ENCODE data around the gene TRPM7.
A peak's percentile ranks its signal among the peaks of the same experiment; 100 is the strongest.

The TRPM7 gene

DNA sequence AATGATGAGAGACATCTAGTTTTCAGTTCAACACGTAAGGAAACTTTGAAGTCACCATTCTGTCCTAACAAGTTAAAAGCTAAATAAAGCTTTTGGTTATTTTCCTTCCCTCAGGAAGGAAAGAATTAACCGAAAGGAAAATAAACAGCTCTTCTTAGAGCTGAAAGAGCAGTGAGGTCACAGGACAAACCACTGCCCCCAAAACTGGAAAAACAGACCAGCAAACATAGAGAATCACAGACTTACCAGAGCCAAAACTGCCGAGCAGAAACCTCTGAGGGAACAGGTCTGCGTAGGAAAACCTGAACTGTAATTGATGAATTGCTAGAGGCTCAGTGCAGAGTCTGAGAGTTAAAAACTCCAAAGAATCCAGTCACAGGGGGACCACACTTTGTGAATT lies 154.8 kb downstream of the TRPM7 start:
- H3K27ac ChIP-seq, result no peak overlapping the region
- TF ChIP-seq, protein P1, sequence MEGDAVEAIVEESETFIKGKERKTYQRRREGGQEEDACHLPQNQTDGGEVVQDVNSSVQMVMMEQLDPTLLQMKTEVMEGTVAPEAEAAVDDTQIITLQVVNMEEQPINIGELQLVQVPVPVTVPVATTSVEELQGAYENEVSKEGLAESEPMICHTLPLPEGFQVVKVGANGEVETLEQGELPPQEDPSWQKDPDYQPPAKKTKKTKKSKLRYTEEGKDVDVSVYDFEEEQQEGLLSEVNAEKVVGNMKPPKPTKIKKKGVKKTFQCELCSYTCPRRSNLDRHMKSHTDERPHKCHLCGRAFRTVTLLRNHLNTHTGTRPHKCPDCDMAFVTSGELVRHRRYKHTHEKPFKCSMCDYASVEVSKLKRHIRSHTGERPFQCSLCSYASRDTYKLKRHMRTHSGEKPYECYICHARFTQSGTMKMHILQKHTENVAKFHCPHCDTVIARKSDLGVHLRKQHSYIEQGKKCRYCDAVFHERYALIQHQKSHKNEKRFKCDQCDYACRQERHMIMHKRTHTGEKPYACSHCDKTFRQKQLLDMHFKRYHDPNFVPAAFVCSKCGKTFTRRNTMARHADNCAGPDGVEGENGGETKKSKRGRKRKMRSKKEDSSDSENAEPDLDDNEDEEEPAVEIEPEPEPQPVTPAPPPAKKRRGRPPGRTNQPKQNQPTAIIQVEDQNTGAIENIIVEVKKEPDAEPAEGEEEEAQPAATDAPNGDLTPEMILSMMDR (conservative IDR thresholded peaks at IDR 0.05), result no peak

DNA sequence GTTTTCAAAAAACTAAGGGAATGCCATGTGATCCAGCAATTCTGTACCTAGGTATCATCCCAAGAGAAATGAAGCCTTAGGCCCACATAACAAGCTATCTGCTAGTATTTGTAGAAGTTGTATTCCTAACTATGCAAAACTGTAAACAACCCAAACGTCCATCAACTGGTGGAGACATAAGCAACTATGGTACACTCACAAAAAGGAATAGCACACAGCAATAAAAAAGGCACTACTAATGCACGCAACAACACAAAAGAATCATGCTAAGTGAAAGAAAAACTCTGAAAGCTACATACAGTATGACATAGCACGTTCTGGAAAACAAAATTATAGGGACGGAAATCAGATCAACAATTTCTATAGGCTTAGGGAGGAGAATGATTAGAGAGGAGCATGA lies 155.4 kb downstream of the TRPM7 start:
- H3K27ac ChIP-seq, result no peak overlapping the region
- TF ChIP-seq, protein P1 (conservative IDR thresholded peaks at IDR 0.05), result no peak

DNA sequence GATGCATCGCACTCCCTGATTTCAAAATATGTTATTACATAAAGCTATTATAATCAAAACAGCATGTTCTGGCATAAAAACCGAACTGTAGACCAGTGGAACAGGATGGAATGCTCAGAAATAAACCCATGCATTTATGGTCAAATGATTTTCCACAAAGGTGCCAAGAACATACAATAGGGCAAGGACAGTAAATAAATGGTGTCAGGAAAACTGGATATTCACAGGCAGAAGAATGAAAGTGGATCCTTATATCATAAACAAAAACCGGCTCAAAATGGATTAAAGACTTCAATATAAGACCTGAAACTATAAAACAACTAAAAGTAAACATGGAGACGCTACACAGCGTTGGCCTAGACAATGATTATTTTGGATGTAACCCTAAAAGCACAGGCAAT lies 162.7 kb downstream of the TRPM7 start:
- TF ChIP-seq, protein P1 (conservative IDR thresholded peaks at IDR 0.05), result no peak
- peak overlapping the region; percentile 54 for H3K27ac ChIP-seq

DNA sequence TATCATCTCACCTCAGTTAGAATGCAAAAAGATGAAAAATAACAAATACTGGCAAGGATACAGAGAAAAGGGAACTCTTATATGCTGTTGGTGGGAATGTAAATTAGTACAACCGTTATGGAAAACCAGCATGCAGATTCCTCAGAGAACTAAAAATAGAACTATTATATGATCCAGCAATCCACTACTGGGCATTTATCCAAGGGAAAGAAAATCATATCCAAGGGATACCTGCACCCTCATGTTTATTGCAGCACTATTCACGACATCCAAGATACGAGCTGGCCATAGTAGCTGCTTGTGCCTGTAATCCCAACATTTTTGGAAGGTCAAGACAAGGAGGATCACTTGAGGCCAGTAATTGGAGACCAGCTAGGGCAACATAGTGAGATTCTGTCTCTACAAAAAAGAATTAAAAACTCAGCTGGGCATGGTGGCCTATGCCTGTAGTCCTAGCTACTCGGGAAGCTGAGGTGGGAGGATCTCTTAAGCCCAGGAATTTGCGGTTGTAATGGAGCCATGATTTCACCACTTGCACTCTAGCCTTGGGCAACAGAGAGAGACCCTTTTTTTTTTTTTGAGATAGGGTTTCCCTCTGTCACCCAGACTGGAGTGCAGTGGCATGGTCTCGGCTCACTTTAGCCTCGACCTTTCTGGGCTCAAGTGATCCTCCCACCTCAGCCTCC lies 166.7 kb downstream of the TRPM7 start:
- no peak overlapping the region for H3K27ac ChIP-seq
- TF ChIP-seq, protein P1 (conservative IDR thresholded peaks at IDR 0.05), result no peak

DNA sequence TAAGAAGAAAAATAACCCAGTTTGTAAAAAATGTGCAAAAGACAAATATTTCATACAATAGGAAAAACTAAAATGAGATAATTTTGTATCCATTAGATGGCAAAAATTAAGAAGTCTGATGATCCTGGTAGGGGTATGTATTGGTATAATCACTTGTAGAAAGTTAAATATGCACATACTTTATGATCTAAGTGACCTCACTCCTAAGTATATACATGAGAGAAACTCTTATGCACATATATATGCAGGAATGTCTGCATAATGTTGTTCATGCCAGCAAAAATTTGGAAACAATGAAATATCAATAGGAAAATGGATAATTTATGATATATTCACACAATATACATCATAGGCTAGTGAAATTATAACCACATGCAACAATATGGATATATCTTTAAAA lies 173.6 kb downstream of the TRPM7 start:
- TF ChIP-seq, protein P1 (conservative IDR thresholded peaks at IDR 0.05), result no peak
- H3K27ac ChIP-seq, result no peak overlapping the region
